Neural progenitor cell (in vitro differentiated cells): Measurements from ENCODE around the gene RAD51AP1.

ENCODE experiments used
- CTCF ChIP-seq: fragments of 200-600 bp; sonication (generic); IDR thresholded peaks from 2 replicates; pipeline ENCODE4 v1.5.1; 2017; ENCODE audit warnings: antibody characterized with exemption, mild to moderate bottlenecking
- EZH2 ChIP-seq: fragments of 200-600 bp; sonication (generic); IDR thresholded peaks from 2 replicates; pipeline ENCODE4 v1.6.1; 2017; ENCODE audit warnings: antibody characterized with exemption, mild to moderate bottlenecking, moderate library complexity

GRCh38 chr12:4540638-4541037 lies 1.9 kb downstream of the RAD51AP1 start:
- TF ChIP-seq CTCF, result no peak
- TF ChIP-seq EZH2, result no peak
